GM18526 (cell line): ENCODE results near the gene RIPOR3.

Experiments used
- POLR2A ChIP-seq: IDR thresholded peaks from 3 replicates; pipeline ENCODE4 v1.6.1; 2011; ENCODE audit not compliant: insufficient read length; ENCODE audit errors: extremely low read depth

The RIPOR3 gene

DNA sequence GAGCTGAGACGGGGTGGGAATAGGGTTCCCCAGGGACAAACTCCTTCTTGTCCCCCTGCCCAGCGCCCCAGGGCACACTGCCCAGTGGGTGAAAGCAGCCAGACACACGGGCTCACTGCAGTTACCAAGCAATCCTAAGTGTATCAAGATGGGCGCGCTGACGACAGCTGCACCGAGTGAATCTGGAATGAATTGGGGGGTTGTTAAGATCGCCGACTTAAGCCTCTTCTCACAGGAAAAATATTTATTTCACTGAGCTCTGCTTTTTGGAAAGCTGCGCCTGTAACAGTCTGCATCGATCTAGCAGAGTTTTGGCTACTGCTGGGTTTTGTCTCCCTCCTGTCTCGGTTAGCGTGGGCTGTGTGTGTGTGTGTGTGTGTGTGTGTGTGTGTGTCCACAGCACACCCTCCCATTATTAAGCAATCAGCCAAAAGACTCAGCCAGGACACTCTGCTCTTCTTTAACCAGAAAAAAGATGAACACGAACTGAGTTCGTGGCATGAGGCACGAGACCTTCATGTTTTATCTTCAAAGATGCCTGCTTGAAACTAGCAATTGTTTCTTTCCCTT, 35.9 kb downstream of the RIPOR3 start:
- no peak for TF ChIP-seq POLR2A

DNA sequence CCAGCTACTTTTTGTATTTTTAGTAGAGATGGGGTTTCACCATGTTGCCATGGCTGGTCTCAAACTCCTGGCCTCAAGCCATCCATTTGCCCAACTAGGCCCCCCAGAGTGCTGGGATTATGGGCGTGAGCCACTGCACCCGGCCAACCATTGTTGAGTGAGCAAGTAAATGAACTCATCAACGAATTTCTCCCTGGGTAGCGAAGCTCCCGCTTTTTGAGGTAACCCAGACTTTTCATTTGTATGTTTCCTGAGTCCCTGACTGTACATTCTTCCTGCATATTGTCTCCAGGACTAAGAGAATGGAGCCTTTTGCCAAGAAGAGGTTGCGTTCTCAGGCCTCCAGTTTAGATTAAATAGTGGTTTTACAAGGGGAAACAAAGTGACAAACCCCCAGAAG, 36.4 kb downstream of the RIPOR3 start:
- TF ChIP-seq POLR2A, result no peak

GRCh38 chr20:50652702-50653294, 38.5 kb downstream of the RIPOR3 start:
- TF ChIP-seq POLR2A, result no peak

GRCh38 chr20:50651676-50652075, 39.7 kb downstream of the RIPOR3 start:
- no peak for TF ChIP-seq POLR2A

GRCh38 chr20:50649590-50649989, 41.8 kb downstream of the RIPOR3 start:
- TF ChIP-seq POLR2A, result no peak

- no peak for TF ChIP-seq POLR2A
These were observed 42.7 kb downstream of the RIPOR3 start for GRCh38 chr20:50648651-50649050.

GRCh38 chr20:50646483-50646996, 44.8 kb downstream of the RIPOR3 start:
- no peak for TF ChIP-seq POLR2A

DNA sequence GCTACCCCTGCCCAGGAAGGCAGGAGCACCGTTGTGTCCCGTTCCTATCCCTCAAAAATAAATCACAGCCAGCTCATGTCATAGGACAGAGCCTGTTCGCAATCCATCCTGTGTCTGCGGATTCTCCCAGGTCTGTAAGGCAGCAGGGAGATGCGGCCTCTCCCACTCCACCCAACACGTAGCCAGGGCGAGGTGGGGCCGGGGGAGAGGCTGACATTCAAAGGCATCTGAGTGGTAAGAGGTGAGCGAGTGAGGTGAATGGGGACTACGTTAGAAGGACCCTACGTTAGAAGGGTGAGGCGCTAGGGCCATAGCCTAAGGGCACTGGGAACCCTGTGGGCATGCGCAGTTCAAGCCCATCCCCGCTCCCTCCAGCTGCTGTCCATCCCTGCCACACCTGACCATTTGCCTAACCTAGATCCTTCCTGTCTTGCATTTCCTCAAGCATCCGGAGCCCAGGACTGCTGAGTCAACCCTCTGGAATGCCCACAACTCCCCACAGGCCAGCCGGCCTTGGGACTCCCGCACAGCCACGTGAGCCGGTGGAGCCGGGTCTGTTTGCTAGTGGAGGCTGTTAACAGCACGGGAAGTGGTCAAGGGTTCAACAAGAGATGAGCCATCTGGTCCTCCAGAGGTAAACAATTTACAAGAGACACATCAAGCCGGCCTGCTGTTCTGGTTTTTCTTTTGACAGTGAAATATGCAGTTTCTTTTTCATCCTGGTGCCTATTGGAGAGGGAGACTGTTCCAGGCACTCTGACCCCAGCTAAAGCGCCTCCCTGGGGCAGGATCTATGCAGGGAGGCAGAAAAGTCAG, 45.9 kb downstream of the RIPOR3 start:
- TF ChIP-seq POLR2A, result no peak

DNA sequence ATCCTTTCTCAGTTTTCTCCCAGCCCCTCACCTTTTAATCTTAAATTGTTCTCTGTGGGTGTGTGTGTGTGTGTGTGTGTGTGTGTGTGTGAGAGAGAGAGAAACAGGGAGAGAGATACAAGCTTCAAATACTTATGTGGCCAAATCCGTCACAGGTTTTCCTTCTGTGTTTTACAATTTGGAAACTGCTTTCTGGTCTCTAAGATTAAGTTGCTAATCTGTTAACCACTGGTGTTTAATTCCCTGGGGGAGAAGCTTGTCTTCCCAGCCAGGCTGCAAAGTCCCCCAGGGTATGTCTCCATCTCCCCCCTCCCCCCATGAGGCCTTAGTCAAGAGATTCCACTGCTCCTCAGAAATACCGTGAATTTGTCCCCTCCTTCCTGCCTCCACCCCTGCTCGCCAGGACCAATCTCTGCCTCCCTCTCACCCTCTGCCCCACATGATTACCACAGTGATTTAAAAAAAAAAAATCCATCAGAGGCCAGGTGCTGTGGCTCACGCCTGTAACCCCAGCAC, 49.0 kb downstream of the RIPOR3 start:
- no peak for TF ChIP-seq POLR2A

DNA sequence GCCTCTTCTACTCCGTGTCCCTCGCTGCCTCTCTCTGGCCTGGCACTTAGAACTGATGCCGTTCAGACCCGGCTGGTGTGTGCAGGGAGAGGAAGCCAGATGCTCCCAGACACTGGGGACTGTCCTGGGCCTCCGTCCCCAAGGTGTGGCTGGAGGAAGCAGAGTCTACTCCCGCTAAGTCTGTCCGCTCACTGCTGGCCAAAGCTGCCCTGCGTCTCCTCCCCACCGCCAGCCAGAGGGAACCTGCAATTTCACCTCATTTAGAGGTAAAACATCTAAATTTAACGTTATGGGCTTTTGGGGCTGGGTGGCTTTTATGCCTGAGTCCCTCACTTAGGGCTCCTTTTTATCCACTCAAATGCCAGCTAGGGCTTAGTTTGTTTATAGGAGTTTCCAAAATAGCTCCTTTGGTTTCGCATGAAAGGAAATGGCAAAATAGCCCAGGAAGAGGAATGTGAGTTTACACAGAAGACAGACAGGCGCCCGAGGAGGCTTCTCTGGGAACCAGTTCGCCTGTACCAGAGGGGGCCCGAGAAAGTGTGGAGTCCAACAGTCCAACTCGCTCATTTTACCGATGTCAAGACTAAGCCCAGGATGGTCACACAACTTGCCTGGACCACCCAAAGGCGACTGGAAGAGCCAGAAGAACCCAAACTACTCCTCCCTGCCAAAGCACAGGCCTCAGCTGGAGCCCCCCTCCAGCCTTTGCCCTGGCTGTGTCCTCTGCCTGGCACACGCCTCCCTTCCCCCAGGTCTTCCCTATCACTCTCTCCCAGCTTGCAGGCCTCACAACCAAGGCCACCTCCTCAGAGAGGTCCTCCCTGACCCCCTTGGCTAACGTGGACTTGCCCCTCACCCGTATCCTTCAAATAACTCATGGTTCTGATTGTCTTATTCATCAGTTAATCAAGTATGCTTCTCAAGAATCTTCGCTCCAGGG, 54.5 kb downstream of the RIPOR3 start:
- TF ChIP-seq POLR2A, result no peak

DNA sequence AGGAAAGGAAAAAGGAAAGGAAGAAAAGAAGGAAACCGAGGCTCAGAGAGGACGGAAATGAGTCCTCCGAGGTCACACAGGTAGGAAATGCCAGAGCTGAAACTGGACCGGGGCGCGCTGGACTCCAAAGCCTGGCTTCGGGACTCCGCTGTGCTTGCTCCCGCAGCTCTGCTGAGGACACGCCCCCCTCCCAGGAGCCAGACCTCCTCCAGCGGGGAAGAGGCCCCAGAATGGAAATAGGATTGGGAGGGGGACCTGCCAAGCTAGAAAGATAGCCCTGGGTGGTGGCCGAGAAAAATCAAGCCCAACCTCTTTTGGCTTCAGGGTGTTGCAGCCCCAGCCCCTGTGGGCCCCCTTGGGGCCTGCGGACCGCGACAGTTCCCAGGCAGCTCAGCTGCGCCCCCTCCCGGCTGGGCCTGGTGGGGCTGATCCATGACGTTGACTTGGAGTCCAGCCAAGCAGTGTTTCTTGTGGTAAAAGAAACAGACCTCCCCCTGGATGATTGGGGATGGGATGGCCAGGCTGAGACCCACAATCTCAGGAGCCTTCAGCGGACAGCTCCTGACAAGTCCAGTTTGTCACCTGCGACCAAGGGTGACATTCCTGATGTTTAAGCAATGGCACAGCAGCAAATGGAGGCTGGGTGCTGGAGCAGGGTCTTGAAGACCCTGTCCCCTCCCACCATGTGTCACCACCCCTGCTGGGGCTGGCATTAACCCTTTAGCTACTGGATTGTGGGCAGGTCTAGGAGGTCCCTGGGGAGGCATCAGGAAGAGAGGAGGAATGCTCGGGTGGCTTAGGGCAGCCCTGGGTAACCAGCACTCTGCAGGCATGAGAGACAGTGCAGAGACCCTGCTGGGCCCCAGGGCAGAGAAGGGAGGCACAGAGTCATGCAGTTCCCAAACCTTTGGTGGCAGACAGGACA, 55.4 kb downstream of the RIPOR3 start:
- no peak for TF ChIP-seq POLR2A

DNA sequence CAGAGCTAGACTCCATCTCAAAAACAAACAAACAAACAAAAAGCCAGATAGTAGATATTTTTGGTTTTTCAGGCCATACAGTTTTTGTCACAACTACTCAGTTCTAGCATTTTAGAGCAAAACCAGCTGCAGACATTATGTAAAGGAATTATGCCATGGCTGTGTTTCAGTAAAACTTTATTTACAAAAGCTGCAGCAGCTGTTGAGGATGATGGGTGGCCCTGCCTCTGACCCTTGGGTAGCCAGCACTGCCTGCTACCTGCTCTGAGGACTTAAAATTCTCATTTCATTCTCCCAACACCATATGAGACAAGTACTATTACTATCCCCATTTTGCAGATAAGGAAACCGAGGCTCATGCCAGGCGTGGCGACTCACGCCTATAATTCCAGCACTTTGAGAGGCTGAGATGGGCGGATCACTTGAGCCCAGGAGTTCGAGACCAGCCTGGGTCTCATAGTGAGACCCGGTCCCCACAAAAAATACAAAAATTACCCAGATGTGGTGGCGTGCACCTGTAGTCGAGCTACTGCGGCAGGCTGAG, 56.3 kb downstream of the RIPOR3 start:
- TF ChIP-seq POLR2A, result no peak

DNA sequence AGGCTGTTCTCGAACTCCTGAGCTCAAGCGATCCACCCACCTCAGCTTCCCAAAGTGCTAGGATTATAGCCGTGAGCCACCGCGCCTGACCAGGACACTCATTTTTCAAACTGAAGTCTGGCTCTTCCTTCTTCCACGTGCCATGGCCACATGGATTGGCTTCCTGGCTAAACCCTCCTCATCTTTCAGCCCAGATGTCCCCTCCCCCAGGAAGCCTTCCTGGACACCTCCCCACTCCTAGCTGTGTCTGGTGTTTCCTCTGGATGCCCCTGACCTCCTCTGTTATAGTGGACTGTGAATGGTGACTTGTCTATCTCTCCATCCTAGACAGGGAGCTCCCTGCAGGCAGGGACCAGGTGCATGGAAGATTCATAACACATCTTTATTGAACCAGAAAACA, 57.2 kb downstream of the RIPOR3 start:
- no peak for TF ChIP-seq POLR2A

GRCh38 chr20:50633361-50633760, 58.0 kb downstream of the RIPOR3 start:
- TF ChIP-seq POLR2A, result no peak
